ENCODE data around the gene MEPCE. TPM values are rescaled to one million over a fixed set of nuclear protein-coding genes. Genes with fewer than 3 reads are reported as not detected.
A peak's percentile ranks its signal among the peaks of the same experiment; 100 is the strongest.

Gene MEPCE
- total and polyA plus RNA-seq, 9 of the 15 experiments (the other 6 are each of a cell fraction or from before 2014, with no cell fraction given) = 10.9 to 76.3 (median 44.1) TPM

DNA sequence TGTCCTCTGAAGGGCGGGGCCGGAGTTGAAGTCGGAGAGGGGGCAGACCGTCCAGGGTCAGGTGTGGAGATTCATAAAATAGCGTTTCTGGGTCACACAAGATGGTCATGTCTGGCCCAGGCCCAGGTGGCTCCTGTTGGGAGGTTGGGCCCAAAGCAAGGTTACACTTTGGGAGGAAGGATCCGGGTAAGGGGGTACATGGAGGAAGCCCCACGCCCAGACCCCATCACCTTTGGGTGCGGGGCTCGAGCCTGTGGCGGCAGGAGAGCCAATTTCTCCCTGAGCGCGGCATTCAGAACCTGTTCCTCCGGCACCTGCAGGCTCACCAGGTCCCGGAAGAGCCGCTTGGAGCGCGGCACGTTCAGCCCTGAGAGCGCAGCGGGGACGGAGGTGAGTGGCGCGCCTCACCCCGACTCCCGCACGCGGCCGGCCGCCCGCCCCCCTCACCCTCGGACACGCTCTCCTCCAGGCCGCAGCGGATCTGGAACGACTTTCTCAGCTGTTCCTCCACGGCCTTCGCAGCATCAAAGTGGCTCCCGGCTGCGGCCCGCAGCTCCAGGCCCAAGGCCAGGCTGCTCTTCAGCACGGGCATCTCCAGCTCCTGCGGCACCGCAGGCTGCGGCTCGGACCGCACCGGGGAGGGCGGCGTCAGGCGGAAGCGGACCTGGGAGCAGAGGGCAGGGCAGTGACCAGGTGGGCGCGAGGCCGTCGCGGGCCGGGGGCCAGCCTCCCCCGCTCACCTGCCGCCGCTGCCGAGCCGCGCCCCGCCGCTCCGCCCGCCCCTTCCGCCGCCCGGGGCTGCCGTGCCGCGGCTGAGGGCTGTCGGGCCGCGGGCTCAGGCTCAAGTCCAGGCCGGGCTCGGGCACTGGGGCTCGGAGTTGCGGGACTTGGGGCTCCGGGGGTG lies 6.0 kb downstream of the MEPCE start (continued):
- TF ChIP-seq, protein P1, sequence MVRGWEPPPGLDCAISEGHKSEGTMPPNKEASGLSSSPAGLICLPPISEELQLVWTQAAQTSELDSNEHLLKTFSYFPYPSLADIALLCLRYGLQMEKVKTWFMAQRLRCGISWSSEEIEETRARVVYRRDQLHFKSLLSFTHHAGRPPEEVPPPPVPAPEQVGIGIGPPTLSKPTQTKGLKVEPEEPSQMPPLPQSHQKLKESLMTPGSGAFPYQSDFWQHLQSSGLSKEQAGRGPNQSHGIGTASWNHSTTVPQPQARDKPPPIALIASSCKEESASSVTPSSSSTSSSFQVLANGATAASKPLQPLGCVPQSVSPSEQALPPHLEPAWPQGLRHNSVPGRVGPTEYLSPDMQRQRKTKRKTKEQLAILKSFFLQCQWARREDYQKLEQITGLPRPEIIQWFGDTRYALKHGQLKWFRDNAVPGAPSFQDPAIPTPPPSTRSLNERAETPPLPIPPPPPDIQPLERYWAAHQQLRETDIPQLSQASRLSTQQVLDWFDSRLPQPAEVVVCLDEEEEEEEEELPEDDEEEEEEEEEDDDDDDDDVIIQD (CRISPR knock-in tag; IDR thresholded peaks at IDR 0.05) = no peak
- TF ChIP-seq JUND (IDR thresholded peaks at IDR 0.05; ENCODE audit: borderline replicate concordance, low read depth, low read length) = no peak
- no peak for TF ChIP-seq JUND (tag; IDR thresholded peaks at IDR 0.05; ENCODE audit: borderline replicate concordance, low read depth, low read length)
- no peak for TF ChIP-seq THRAP3 (IDR thresholded peaks at IDR 0.05; ENCODE audit: borderline replicate concordance)
- TF ChIP-seq, protein P2, sequence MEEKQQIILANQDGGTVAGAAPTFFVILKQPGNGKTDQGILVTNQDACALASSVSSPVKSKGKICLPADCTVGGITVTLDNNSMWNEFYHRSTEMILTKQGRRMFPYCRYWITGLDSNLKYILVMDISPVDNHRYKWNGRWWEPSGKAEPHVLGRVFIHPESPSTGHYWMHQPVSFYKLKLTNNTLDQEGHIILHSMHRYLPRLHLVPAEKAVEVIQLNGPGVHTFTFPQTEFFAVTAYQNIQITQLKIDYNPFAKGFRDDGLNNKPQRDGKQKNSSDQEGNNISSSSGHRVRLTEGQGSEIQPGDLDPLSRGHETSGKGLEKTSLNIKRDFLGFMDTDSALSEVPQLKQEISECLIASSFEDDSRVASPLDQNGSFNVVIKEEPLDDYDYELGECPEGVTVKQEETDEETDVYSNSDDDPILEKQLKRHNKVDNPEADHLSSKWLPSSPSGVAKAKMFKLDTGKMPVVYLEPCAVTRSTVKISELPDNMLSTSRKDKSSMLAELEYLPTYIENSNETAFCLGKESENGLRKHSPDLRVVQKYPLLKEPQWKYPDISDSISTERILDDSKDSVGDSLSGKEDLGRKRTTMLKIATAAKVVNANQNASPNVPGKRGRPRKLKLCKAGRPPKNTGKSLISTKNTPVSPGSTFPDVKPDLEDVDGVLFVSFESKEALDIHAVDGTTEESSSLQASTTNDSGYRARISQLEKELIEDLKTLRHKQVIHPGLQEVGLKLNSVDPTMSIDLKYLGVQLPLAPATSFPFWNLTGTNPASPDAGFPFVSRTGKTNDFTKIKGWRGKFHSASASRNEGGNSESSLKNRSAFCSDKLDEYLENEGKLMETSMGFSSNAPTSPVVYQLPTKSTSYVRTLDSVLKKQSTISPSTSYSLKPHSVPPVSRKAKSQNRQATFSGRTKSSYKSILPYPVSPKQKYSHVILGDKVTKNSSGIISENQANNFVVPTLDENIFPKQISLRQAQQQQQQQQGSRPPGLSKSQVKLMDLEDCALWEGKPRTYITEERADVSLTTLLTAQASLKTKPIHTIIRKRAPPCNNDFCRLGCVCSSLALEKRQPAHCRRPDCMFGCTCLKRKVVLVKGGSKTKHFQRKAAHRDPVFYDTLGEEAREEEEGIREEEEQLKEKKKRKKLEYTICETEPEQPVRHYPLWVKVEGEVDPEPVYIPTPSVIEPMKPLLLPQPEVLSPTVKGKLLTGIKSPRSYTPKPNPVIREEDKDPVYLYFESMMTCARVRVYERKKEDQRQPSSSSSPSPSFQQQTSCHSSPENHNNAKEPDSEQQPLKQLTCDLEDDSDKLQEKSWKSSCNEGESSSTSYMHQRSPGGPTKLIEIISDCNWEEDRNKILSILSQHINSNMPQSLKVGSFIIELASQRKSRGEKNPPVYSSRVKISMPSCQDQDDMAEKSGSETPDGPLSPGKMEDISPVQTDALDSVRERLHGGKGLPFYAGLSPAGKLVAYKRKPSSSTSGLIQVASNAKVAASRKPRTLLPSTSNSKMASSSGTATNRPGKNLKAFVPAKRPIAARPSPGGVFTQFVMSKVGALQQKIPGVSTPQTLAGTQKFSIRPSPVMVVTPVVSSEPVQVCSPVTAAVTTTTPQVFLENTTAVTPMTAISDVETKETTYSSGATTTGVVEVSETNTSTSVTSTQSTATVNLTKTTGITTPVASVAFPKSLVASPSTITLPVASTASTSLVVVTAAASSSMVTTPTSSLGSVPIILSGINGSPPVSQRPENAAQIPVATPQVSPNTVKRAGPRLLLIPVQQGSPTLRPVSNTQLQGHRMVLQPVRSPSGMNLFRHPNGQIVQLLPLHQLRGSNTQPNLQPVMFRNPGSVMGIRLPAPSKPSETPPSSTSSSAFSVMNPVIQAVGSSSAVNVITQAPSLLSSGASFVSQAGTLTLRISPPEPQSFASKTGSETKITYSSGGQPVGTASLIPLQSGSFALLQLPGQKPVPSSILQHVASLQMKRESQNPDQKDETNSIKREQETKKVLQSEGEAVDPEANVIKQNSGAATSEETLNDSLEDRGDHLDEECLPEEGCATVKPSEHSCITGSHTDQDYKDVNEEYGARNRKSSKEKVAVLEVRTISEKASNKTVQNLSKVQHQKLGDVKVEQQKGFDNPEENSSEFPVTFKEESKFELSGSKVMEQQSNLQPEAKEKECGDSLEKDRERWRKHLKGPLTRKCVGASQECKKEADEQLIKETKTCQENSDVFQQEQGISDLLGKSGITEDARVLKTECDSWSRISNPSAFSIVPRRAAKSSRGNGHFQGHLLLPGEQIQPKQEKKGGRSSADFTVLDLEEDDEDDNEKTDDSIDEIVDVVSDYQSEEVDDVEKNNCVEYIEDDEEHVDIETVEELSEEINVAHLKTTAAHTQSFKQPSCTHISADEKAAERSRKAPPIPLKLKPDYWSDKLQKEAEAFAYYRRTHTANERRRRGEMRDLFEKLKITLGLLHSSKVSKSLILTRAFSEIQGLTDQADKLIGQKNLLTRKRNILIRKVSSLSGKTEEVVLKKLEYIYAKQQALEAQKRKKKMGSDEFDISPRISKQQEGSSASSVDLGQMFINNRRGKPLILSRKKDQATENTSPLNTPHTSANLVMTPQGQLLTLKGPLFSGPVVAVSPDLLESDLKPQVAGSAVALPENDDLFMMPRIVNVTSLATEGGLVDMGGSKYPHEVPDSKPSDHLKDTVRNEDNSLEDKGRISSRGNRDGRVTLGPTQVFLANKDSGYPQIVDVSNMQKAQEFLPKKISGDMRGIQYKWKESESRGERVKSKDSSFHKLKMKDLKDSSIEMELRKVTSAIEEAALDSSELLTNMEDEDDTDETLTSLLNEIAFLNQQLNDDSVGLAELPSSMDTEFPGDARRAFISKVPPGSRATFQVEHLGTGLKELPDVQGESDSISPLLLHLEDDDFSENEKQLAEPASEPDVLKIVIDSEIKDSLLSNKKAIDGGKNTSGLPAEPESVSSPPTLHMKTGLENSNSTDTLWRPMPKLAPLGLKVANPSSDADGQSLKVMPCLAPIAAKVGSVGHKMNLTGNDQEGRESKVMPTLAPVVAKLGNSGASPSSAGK (IDR thresholded peaks at IDR 0.05) = peak; percentile 87
- no peak for TF ChIP-seq DDX20 (tag; IDR thresholded peaks at IDR 0.05; ENCODE audit: low read depth)
- TF ChIP-seq KHSRP (IDR thresholded peaks at IDR 0.05) = no peak
- TF ChIP-seq SRSF7 (optimal IDR thresholded peaks at IDR 0.05; ENCODE audit: low read depth, low read length) = no peak
- TF ChIP-seq, protein P3, sequence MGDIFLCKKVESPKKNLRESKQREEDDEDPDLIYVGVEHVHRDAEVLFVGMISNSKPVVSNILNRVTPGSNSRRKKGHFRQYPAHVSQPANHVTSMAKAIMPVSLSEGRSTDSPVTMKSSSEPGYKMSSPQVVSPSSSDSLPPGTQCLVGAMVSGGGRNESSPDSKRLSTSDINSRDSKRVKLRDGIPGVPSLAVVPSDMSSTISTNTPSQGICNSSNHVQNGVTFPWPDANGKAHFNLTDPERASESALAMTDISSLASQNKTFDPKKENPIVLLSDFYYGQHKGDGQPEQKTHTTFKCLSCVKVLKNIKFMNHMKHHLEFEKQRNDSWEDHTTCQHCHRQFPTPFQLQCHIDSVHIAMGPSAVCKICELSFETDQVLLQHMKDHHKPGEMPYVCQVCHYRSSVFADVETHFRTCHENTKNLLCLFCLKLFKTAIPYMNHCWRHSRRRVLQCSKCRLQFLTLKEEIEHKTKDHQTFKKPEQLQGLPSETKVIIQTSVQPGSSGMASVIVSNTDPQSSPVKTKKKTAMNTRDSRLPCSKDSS (IDR thresholded peaks at IDR 0.05; ENCODE audit: low read depth, partially characterized antibody) = no peak
- TF ChIP-seq SMARCC2 (IDR thresholded peaks at IDR 0.05; ENCODE audit: low read depth) = no peak
- no peak for TF ChIP-seq HDAC2 (IDR thresholded peaks at IDR 0.05)
- TF ChIP-seq C11orf30 (IDR thresholded peaks at IDR 0.05; ENCODE audit: low read depth) = no peak
- no peak for TF ChIP-seq HOXB6 (CRISPR knock-in tag; IDR thresholded peaks at IDR 0.05; ENCODE audit: borderline replicate concordance)
